Caco-2 (cell line): Measurements from ENCODE around the gene FBXL19. TPM values are rescaled to one million over a fixed set of nuclear protein-coding genes. Genes with fewer than 3 reads are reported as not detected.

Source experiments
- BruUV-seq: library from RNA; stranded (reverse); fragments of 400-500 nt; replicated peaks from 2 replicates; lab custom pipeline; 2021; lab: Mats Ljungman, UMichigan
- CTCF ChIA-PET: fragments of 300-600 bp; sonication (Branson Sonifier 250); formaldehyde crosslinking; loops from one replicate; lab custom pipeline; 2022; ENCODE audit warnings: antibody characterized with exemption; lab: Charles Lee
- POLR2A ChIA-PET: fragments of 300-600 bp; sonication (Branson Sonifier 250); formaldehyde crosslinking; loops from one replicate; lab custom pipeline; 2022; ENCODE audit warnings: antibody characterized with exemption; lab: Charles Lee
- DNase-seq, 2 experiments: peaks; one replicate each; pipeline versions ENCODE4 v3.0.0 to v3.0.0-alpha.2; 2020 to 2022
- H3K27me3 ChIP-seq: replicated peaks from 2 replicates; pipeline ENCODE4 v1.6.0; 2011; ENCODE audit warnings: low read length; ENCODE audit not compliant: control insufficient read depth, insufficient read depth
- H3K36me3 ChIP-seq: 2 replicates; pipeline ENCODE4 v1.5.1; 2011; ENCODE audit warnings: low read length; ENCODE audit not compliant: control insufficient read depth, insufficient read depth
- H3K4me1 ChIP-seq: fragments of 250-450 bp; sonication (Bioruptor Pico); 2 replicates; pipeline ENCODE4 v1.5.1; 2020; ENCODE audit warnings: mild to moderate bottlenecking
- H3K4me3 ChIP-seq: 2 replicates; pipeline ENCODE4 v1.5.1; 2011; ENCODE audit warnings: low read depth, mild to moderate bottlenecking, control low read depth, low read length
- H3K9me3 ChIP-seq: fragments of 250-450 bp; sonication (Bioruptor Pico); 2 replicates; pipeline ENCODE4 v1.5.1; 2020; ENCODE audit warnings: mild to moderate bottlenecking, moderate library complexity
- H3K27ac Mint-ChIP-seq: one replicate; pipeline ENCODE4 v1.8.0; 2022; ENCODE audit warnings: mixed read lengths; ENCODE audit not compliant: unreplicated experiment
- H3K27me3 Mint-ChIP-seq: one replicate; pipeline ENCODE4 v1.8.0; 2022; ENCODE audit warnings: mixed read lengths; ENCODE audit not compliant: insufficient read depth, unreplicated experiment
- H3K36me3 Mint-ChIP-seq: one replicate; pipeline ENCODE4 v1.8.0; 2022; ENCODE audit warnings: mild to moderate bottlenecking, mixed read lengths; ENCODE audit not compliant: insufficient read depth, unreplicated experiment
- H3K4me1 Mint-ChIP-seq: one replicate; pipeline ENCODE4 v1.8.0; 2022; ENCODE audit warnings: low read depth, mixed read lengths; ENCODE audit not compliant: unreplicated experiment
- H3K4me3 Mint-ChIP-seq: one replicate; pipeline ENCODE4 v1.8.0; 2022; ENCODE audit warnings: mild to moderate bottlenecking, moderate library complexity, mixed read lengths; ENCODE audit not compliant: unreplicated experiment
- H3K9me3 Mint-ChIP-seq: one replicate; pipeline ENCODE4 v1.8.0; 2022; ENCODE audit warnings: mixed read lengths; ENCODE audit not compliant: unreplicated experiment
- CTCF ChIP-seq, 2 experiments: fragments of 200-600 bp in 1 of 2; IDR thresholded peaks; 1 replicate in 1 of 2; 2 replicates in 1 of 2; pipeline versions ENCODE4 v1.5.1 to v1.8.0; 2011 to 2022; ENCODE audit warnings: antibody characterized with exemption in 1 of 2, control low read depth in 1 of 2, inconsistent platforms in 1 of 2, low read depth in 1 of 2, low read length in 1 of 2, mild to moderate bottlenecking in 1 of 2, moderate library complexity in 1 of 2; ENCODE audit not compliant: insufficient read depth in 1 of 2, severe bottlenecking in 1 of 2, unreplicated experiment in 1 of 2
- intact Hi-C: fragments of 100-400 bp; cut with micrococcal nuclease; formaldehyde crosslinking; loops from one replicate; pipeline ENCODE4 v1.10.0; 2022; ENCODE audit not compliant: unreplicated experiment
- total RNA-seq: library from RNA; stranded (reverse); gene quantifications from 2 replicates; pipeline ENCODE4 v1.2.3, GENCODE V29; 2022

Gene FBXL19
- total RNA-seq, 1 experiment from 2014 or later = 20.2 TPM

DNA sequence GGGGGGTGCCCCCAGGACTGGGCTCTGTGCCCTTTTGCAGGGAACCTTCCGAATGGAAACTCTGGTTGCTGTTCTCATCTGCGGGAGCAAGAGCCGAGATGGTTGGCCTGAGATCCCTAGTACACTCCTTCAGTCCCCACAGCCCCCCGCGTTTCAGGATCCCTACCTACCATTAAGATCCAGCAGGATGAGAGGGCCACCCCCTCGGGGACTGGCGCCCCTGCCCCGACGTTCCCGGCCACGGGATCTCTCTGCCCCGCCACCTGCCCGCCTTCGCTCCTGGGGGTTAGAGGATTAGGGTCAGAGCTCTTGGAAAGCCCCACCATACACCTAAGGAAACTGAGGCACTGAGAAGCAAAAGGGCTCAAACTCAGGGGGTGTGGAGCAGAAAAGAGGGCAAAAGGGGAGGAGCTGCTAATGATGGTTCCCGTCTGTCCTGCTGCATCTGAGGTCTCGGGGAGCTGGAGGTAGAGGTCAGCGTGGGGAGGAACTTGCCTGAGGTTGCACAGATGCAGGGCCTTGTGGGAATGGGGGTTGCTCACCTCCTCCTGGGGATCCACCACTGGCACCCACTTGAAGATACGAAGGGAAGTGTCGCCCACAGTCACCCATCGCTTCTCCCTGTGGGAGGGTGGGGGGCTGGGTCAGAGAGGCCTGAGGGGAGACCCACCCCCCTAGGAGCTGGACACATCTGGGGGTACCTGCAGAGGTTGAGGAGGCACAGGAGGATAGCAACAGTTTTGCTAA is 30.5 kb upstream of the FBXL19 start:
- no peak for TF ChIP-seq CTCF (IDR thresholded peaks at IDR 0.05; ENCODE audit: insufficient read depth in 1 of 2, low read depth in 1 of 2, low read length in 1 of 2, severe bottlenecking in 1 of 2, unreplicated experiment in 1 of 2)
- Mint-ChIP-seq H3K27ac (peak overlapping the region; percentile 87), H3K4me1 (peaks cover 23% of the 10 kb centered on the region), H3K4me3 (peak overlapping the region; percentile 90), H3K36me3 (peaks cover 22% of the 10 kb centered on the region), H3K27me3 (no peaks in the 10 kb centered on the region), H3K9me3 (no peaks in the 10 kb centered on the region)
- POLR2A ChIA-PET = no interaction called here
- no TSS peak for BruUV-seq
- Histone ChIP-seq H3K4me3 (peak overlapping the region; percentile 98), H3K27me3 (no peaks in the 10 kb centered on the region), H3K4me1 (peaks cover 30% of the 10 kb centered on the region), H3K9me3 (no peaks in the 10 kb centered on the region), H3K36me3 (no peaks in the 10 kb centered on the region; the same call in 1 of the 2 replicates)
- intact Hi-C loops = no loop called here
- DNase-seq = no peak
- CTCF ChIA-PET = no interaction called here

GRCh38 chr16:30893417-30893743 is 30.0 kb upstream of the FBXL19 start:
- TF ChIP-seq CTCF (IDR thresholded peaks at IDR 0.05; ENCODE audit: insufficient read depth in 1 of 2, low read depth in 1 of 2, low read length in 1 of 2, severe bottlenecking in 1 of 2, unreplicated experiment in 1 of 2) = no peak
- CTCF ChIA-PET = no interaction called here
- BruUV-seq = no TSS peak
- Histone ChIP-seq H3K27me3 (no peaks in the 10 kb centered on the region), H3K9me3 (no peaks in the 10 kb centered on the region), H3K4me3 (peak overlapping the region; percentile 98), H3K4me1 (peaks cover 30% of the 10 kb centered on the region), H3K36me3 (no peaks in the 10 kb centered on the region; the same call in 1 of the 2 replicates)
- Mint-ChIP-seq H3K27ac (peak overlapping the region; percentile 87), H3K27me3 (no peaks in the 10 kb centered on the region), H3K9me3 (no peaks in the 10 kb centered on the region), H3K4me1 (peaks cover 23% of the 10 kb centered on the region), H3K4me3 (peak overlapping the region; percentile 90), H3K36me3 (peaks cover 22% of the 10 kb centered on the region)
- POLR2A ChIA-PET = no interaction called here
- intact Hi-C loops = no loop called here
- DNase-seq = no peak

GRCh38 chr16:30893744-30894539 is 29.4 kb upstream of the FBXL19 start, which contains the start of gene BCL7C:
BCL7C (minus strand) TSS chr16:30894077; CDS start chr16:30893944, 133 bp downstream.
- Mint-ChIP-seq H3K27me3 (no peaks in the 10 kb centered on the region), H3K9me3 (no peaks in the 10 kb centered on the region), H3K4me3 (peak within 1 kb of the TSS; percentile 90), H3K27ac (peak within 1 kb of the TSS; percentile 87), H3K4me1 (peaks cover 23% of the 10 kb centered on the region), H3K36me3 (peaks cover 22% of the 10 kb centered on the region)
- Histone ChIP-seq H3K4me3 (peak within 1 kb of the TSS; percentile 98), H3K4me1 (peaks cover 30% of the 10 kb centered on the region), H3K27me3 (no peaks in the 10 kb centered on the region), H3K9me3 (no peaks in the 10 kb centered on the region), H3K36me3 (no peaks in the 10 kb centered on the region; the same call in 1 of the 2 replicates)
- intact Hi-C loops = no loop called here
- ChIA-PET CTCF (no interaction called here), POLR2A (no interaction called here)
- peak; percentile 93 to 95 for DNase-seq
- TF ChIP-seq CTCF (IDR thresholded peaks at IDR 0.05; ENCODE audit: insufficient read depth in 1 of 2, low read depth in 1 of 2, low read length in 1 of 2, severe bottlenecking in 1 of 2, unreplicated experiment in 1 of 2) = peak in 1 of 2 experiments; percentile 48
- no TSS peak for BruUV-seq
